BLaER1 treated with 17β-estradiol and CSF1 and Interleukin-3, amounts not matched to agents 10 nM and 100 nM (cell line): ENCODE measurements around the gene SNX30.

Source experiments
- H3K27ac ChIP-seq, 11 experiments: shearing (Covaris generic); formaldehyde crosslinking; 2 replicates each; pipeline ENCODE4 v1.8.1; 2022
- H3K27me3 ChIP-seq, 11 experiments: shearing (Covaris generic); formaldehyde crosslinking; 2 replicates each; pipeline ENCODE4 v1.8.1; 2022
- H3K36me3 ChIP-seq, 11 experiments: shearing (Covaris generic); formaldehyde crosslinking; 2 replicates each; pipeline ENCODE4 v1.8.1; 2022
- H3K4me1 ChIP-seq, 10 experiments: shearing (Covaris generic); formaldehyde crosslinking; 2 replicates each; pipeline ENCODE4 v1.8.1; 2022
- H3K4me2 ChIP-seq, 11 experiments: shearing (Covaris generic); formaldehyde crosslinking; 2 replicates each; pipeline ENCODE4 v1.8.1; 2022
- H3K4me3 ChIP-seq, 10 experiments: shearing (Covaris generic); formaldehyde crosslinking; 2 replicates each; pipeline ENCODE4 v1.8.1; 2022
- H3K9ac ChIP-seq, 11 experiments: shearing (Covaris generic); formaldehyde crosslinking; 2 replicates each; pipeline ENCODE4 v1.8.1; 2022
- H3K9me3 ChIP-seq, 11 experiments: shearing (Covaris generic); formaldehyde crosslinking; replicated peaks in 1 of 11; 2 replicates each; pipeline ENCODE4 v1.8.1; 2022
- H4K20me1 ChIP-seq, 11 experiments: shearing (Covaris generic); formaldehyde crosslinking; 2 replicates each; pipeline ENCODE4 v1.8.1; 2022
- Cebpa-rat ChIP-seq, 11 experiments: shearing (Covaris generic); IDR thresholded peaks; 2 replicates each; pipeline ENCODE4 v1.8.1; 2022

The SNX30 gene

GRCh38 chr9:112831969-112832368 lies 81.4 kb downstream of the SNX30 start:
- peaks cover 19 to 79% (median 39%) of the 10 kb centered on the region in 11 experiments for H3K36me3 ChIP-seq
- H3K27me3 ChIP-seq, result no peaks in the 10 kb centered on the region
- no peaks in the 10 kb centered on the region; a peak in 1 of 22 replicates for H4K20me1 ChIP-seq
- H3K4me2 ChIP-seq, result peak overlapping the region in 2 of 11 experiments; percentile 70 to 77; a peak in 4 of 22 replicates
- peaks cover 9 to 54% (median 11%) of the 10 kb centered on the region in 10 experiments for H3K4me1 ChIP-seq
- peaks cover 0 to 4% (median 0%) of the 10 kb centered on the region in 11 experiments; a peak in 1 of 22 replicates for H3K9me3 ChIP-seq
- no peak for TF ChIP-seq Cebpa-rat (IDR thresholded peaks at IDR 0.05)
- no peak overlapping the region for H3K27ac ChIP-seq
- H3K9ac ChIP-seq, result no peak overlapping the region
- H3K4me3 ChIP-seq, result no peak overlapping the region

GRCh38 chr9:112833081-112833480 lies 82.5 kb downstream of the SNX30 start:
- H4K20me1 ChIP-seq, result no peaks in the 10 kb centered on the region; a peak in 1 of 22 replicates
- TF ChIP-seq Cebpa-rat (IDR thresholded peaks at IDR 0.05), result no peak

GRCh38 chr9:112836394-112836793 lies 85.8 kb downstream of the SNX30 start:
- peak overlapping the region in 10 of 11 experiments; percentile 15 to 45 (median 37); a peak in 16 of 22 replicates for H3K4me2 ChIP-seq
- TF ChIP-seq Cebpa-rat (IDR thresholded peaks at IDR 0.05), result no peak
- H4K20me1 ChIP-seq, result no peaks in the 10 kb centered on the region; a peak in 1 of 22 replicates
- H3K4me1 ChIP-seq, result peaks cover 9 to 67% (median 19%) of the 10 kb centered on the region in 10 experiments
- H3K9ac ChIP-seq, result no peak overlapping the region
- H3K36me3 ChIP-seq, result peaks cover 28 to 86% (median 63%) of the 10 kb centered on the region in 11 experiments
- no peak overlapping the region for H3K4me3 ChIP-seq
- peaks cover 0 to 6% (median 0%) of the 10 kb centered on the region in 11 experiments; a peak in 1 of 22 replicates for H3K9me3 ChIP-seq
- no peaks in the 10 kb centered on the region for H3K27me3 ChIP-seq
- H3K27ac ChIP-seq, result no peak overlapping the region; a peak in 1 of 22 replicates

More at GRCh38 chr9:112833081-112833480, 82.5 kb downstream of the SNX30 start:
- Histone ChIP-seq H3K9ac (no peak overlapping the region), H3K9me3 (peaks cover 0 to 6% (median 0%) of the 10 kb centered on the region in 11 experiments; a peak in 1 of 22 replicates), H3K36me3 (peaks cover 22 to 79% (median 49%) of the 10 kb centered on the region in 11 experiments), H3K27ac (no peak overlapping the region), H3K4me3 (no peak overlapping the region), H3K4me2 (no peak overlapping the region), H3K4me1 (peaks cover 9 to 59% (median 11%) of the 10 kb centered on the region in 10 experiments), H3K27me3 (no peaks in the 10 kb centered on the region)

DNA sequence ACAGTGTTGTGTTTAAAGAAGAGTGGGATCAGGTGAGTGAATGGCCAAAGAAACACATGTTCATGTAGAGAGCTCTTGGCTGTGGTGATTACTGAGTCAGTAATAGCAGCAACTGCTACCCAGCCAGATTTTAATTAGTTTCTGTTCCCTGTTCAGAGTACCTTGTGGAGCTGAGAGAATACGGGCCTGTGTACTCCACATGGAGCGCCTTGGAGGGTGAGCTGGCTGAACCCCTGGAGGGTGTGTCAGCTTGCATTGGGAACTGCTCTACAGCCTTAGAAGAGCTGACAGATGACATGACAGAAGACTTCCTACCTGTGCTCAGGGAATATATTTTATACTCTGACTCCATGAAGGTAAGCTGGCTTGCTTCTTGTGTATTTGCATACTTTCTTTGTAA lies 87.8 kb downstream of the SNX30 start:
- Histone ChIP-seq H3K27ac (no peak overlapping the region), H3K36me3 (peaks cover 18 to 87% (median 66%) of the 10 kb centered on the region in 11 experiments), H3K4me2 (peak overlapping the region in 3 of 11 experiments; percentile 9 to 69 (median 56); a peak in 5 of 22 replicates), H3K4me3 (no peak overlapping the region), H3K9me3 (peaks cover 0 to 6% (median 0%) of the 10 kb centered on the region in 11 experiments; a peak in 2 of 22 replicates), H4K20me1 (no peaks in the 10 kb centered on the region; a peak in 1 of 22 replicates), H3K9ac (no peak overlapping the region), H3K27me3 (no peaks in the 10 kb centered on the region), H3K4me1 (peaks cover 9 to 69% (median 24%) of the 10 kb centered on the region in 10 experiments)
- no peak for TF ChIP-seq Cebpa-rat (IDR thresholded peaks at IDR 0.05)

- H3K36me3 ChIP-seq, result peaks cover 16 to 77% (median 62%) of the 10 kb centered on the region in 11 experiments
- peaks cover 0 to 11% (median 0%) of the 10 kb centered on the region in 11 experiments; a peak in 3 of 22 replicates for H3K9me3 ChIP-seq
- no peak overlapping the region for H3K27ac ChIP-seq
- no peak overlapping the region for H3K4me3 ChIP-seq
- peak overlapping the region in 3 of 11 experiments; percentile 46 to 69 (median 56); a peak in 6 of 22 replicates for H3K4me2 ChIP-seq
- H3K9ac ChIP-seq, result no peak overlapping the region
- H4K20me1 ChIP-seq, result no peaks in the 10 kb centered on the region; a peak in 1 of 22 replicates
- peaks cover 9 to 69% (median 24%) of the 10 kb centered on the region in 10 experiments for H3K4me1 ChIP-seq
- no peaks in the 10 kb centered on the region for H3K27me3 ChIP-seq
- no peak for TF ChIP-seq Cebpa-rat (IDR thresholded peaks at IDR 0.05)
Measured at GRCh38 chr9:112839331-112839730, 88.8 kb downstream of the SNX30 start.

DNA sequence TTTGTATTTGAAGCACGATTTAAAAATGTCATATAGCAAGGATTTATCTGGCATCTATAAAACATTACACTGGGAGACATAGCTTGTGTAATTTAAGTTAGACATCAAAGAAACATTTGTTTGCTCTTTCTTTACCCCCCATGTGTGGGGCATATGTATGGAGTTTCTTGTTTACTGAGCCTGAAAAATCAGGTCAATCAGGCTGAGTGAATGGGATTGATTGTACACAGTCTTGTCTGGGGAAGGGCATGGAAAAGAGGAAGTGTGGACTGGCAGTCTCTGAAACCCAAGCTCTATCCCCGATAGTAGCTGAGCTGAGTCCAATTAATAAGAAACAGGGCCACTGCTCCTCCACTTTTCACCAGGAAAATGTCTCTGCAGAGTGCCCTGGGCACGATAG lies 90.7 kb downstream of the SNX30 start:
- H3K9me3 ChIP-seq, result peaks cover 0 to 11% (median 0%) of the 10 kb centered on the region in 11 experiments; a peak in 3 of 22 replicates
- H3K27ac ChIP-seq, result peak overlapping the region in 3 of 11 experiments; percentile 9 to 40 (median 30); a peak in 2 of 22 replicates
- H3K4me3 ChIP-seq, result no peak overlapping the region
- H3K9ac ChIP-seq, result peak overlapping the region in 3 of 11 experiments; percentile 31 to 50 (median 44); a peak in 3 of 22 replicates
- H3K4me2 ChIP-seq, result peak overlapping the region in 6 of 11 experiments; percentile 11 to 73 (median 57); a peak in 10 of 22 replicates
- H4K20me1 ChIP-seq, result no peaks in the 10 kb centered on the region; a peak in 1 of 22 replicates
- H3K27me3 ChIP-seq, result no peaks in the 10 kb centered on the region
- peaks cover 16 to 64% (median 56%) of the 10 kb centered on the region in 11 experiments for H3K36me3 ChIP-seq
- no peak for TF ChIP-seq Cebpa-rat (IDR thresholded peaks at IDR 0.05)
- peaks cover 6 to 79% (median 34%) of the 10 kb centered on the region in 10 experiments for H3K4me1 ChIP-seq

GRCh38 chr9:112842555-112842954 lies 92.0 kb downstream of the SNX30 start:
- no peaks in the 10 kb centered on the region; a peak in 1 of 22 replicates for H4K20me1 ChIP-seq
- H3K4me1 ChIP-seq, result peaks cover 0 to 86% (median 40%) of the 10 kb centered on the region in 10 experiments; a peak in 16 of 20 replicates
- H3K4me3 ChIP-seq, result no peak overlapping the region
- no peak overlapping the region for H3K4me2 ChIP-seq
- no peaks in the 10 kb centered on the region for H3K27me3 ChIP-seq
- H3K27ac ChIP-seq, result no peak overlapping the region; a peak in 1 of 22 replicates
- H3K9ac ChIP-seq, result no peak overlapping the region
- TF ChIP-seq Cebpa-rat (IDR thresholded peaks at IDR 0.05), result no peak
- peaks cover 0 to 11% (median 0%) of the 10 kb centered on the region in 11 experiments; a peak in 2 of 22 replicates for H3K9me3 ChIP-seq
- H3K36me3 ChIP-seq, result peaks cover 16 to 56% (median 44%) of the 10 kb centered on the region in 11 experiments

GRCh38 chr9:112844771-112845542 lies 94.4 kb downstream of the SNX30 start:
- H3K27ac ChIP-seq, result peak overlapping the region in 9 of 11 experiments; percentile 37 to 78 (median 68); a peak in 17 of 22 replicates
- H3K4me1 ChIP-seq, result peaks cover 5 to 87% (median 60%) of the 10 kb centered on the region in 10 experiments; a peak in 17 of 20 replicates
- peaks cover 0 to 11% (median 0%) of the 10 kb centered on the region in 11 experiments; a peak in 2 of 22 replicates for H3K9me3 ChIP-seq
- H3K36me3 ChIP-seq, result peaks cover 0 to 42% (median 25%) of the 10 kb centered on the region in 11 experiments; a peak in 17 of 22 replicates
- H3K4me3 ChIP-seq, result no peak overlapping the region
- no peak for TF ChIP-seq Cebpa-rat (IDR thresholded peaks at IDR 0.05)
- H3K27me3 ChIP-seq, result no peaks in the 10 kb centered on the region
- H3K4me2 ChIP-seq, result peak overlapping the region in 7 of 11 experiments; percentile 2 to 75 (median 63); a peak in 11 of 22 replicates
- no peaks in the 10 kb centered on the region for H4K20me1 ChIP-seq
- peak overlapping the region in 4 of 11 experiments; percentile 23 to 50 (median 39); a peak in 7 of 22 replicates for H3K9ac ChIP-seq
